Esophagus squamous epithelium (tissue), 5 donors: ENCODE data around the gene SAMD14. TPM values are rescaled to one million over a fixed set of nuclear protein-coding genes. Genes with fewer than 3 reads are reported as not detected.

Experiments
- DNase-seq: peaks from one replicate; lab custom pipeline; 2025; lab: John Stamatoyannopoulos, UW
- H3K27ac ChIP-seq, 4 donors: fragments of 200-600 bp; sonication (generic); one replicate each; pipeline ENCODE4 v1.5.1; 2016 to 2019; ENCODE audit warnings: mild to moderate bottlenecking in 1 of 4
- H3K27me3 ChIP-seq, 4 donors: fragments of 200-600 bp; sonication (generic); 1 replicate in 3 of 4; 2 replicates in 1 of 4; pipeline versions ENCODE4 v1.5.1 to v1.6.0; 2017 to 2021; ENCODE audit warnings: antibody characterized with exemption in 1 of 4
- H3K36me3 ChIP-seq, 3 donors: fragments of 200-600 bp; sonication (generic); one replicate each; pipeline ENCODE4 v1.5.1; 2016 to 2019
- H3K4me1 ChIP-seq, 3 donors: fragments of 200-600 bp; sonication (generic); one replicate each; pipeline ENCODE4 v1.5.1; 2017 to 2019
- H3K4me3 ChIP-seq, 4 donors: fragments of 200-600 bp; sonication (generic); 1 replicate in 3 of 4; 2 replicates in 1 of 4; pipeline ENCODE4 v1.5.1; 2016 to 2019; ENCODE audit warnings: mild to moderate bottlenecking in 2 of 4, moderate library complexity in 1 of 4
- H3K9me3 ChIP-seq, 3 donors: fragments of 200-600 bp; sonication (generic); one replicate each; pipeline ENCODE4 v1.5.1; 2016 to 2019
- POLR2A ChIP-seq, 4 donors: fragments of 450-650 bp; IDR thresholded peaks; one replicate each; pipeline ENCODE4 v1.6.1; 2017; ENCODE audit warnings: antibody characterized with exemption in 4 of 4, mild to moderate bottlenecking in 4 of 4, moderate library complexity in 3 of 4
- WGBS, 2 donors: methylation state at CpG; one replicate each; pipeline ENCODE4 v1.1.5; 2018; 5-methylcytosine and 5-hydroxymethylcytosine counted together
- intact Hi-C: fragments of 100-400 bp; cut with DNase I; formaldehyde crosslinking; loops from one replicate; pipeline ENCODE4 v1.15.0; 2022
- total RNA-seq, 4 donors: library from RNA; depleted of rRNA; stranded (reverse); fragments of >200 nt; gene quantifications; one replicate each; pipeline ENCODE4 v1.1.0, GENCODE V29; 2016
- TF ChIP-seq, protein P1 (sequence below), 6 experiments: fragments of 450-650 bp in 4 of 6; fragments of 200-600 bp in 2 of 6; sonication (generic) in 2 of 6; IDR thresholded peaks; one replicate each; pipeline ENCODE4 v1.5.1; 2016 to 2019; ENCODE audit warnings: antibody characterized with exemption in 6 of 6, mild to moderate bottlenecking in 4 of 6, moderate library complexity in 4 of 6
- donor health status: DM: yes; HTN: yes; CAD: no.

SAMD14 gene
- total RNA-seq, 4 donors from 2014 or later: 0.57 TPM; not detected in 3

DNA sequence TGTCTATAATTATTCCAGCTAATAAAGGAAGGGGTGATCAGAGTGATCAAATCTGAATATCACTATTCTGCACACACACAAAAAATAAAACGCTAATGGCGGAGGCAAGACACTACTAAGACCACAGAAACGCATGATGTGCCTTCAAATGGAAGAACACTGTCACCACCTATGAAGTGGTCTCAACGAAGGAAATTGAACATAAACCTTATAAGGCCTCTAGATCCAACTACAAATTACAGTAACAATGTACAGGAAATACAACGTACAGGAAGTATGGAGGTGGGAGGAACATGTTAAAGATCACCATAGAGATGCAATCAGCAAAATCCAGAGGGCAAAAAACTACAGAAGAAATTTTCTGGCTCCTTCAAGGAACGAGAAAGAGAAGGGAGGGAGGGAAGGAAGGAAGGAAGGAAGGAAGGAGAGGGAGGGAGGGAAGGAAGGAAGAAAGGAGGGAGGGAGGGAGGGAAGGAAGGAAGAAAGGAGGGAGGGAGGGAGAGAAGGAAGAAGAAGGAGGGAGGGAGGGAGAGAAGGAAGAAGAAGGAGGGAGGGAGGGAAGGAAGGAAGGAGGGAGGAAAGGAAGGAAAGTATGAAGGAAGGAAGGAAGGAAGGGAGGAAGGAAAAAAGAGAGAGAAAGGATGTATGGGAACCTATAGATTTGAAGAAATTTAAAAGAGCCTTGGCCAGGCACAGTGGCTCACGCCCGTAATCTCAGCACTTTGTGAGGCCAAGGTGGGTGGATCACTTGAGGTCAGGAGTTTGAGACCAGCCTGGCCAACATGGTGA lies 32.7 kb upstream of the SAMD14 start:
- TF ChIP-seq, protein P1, sequence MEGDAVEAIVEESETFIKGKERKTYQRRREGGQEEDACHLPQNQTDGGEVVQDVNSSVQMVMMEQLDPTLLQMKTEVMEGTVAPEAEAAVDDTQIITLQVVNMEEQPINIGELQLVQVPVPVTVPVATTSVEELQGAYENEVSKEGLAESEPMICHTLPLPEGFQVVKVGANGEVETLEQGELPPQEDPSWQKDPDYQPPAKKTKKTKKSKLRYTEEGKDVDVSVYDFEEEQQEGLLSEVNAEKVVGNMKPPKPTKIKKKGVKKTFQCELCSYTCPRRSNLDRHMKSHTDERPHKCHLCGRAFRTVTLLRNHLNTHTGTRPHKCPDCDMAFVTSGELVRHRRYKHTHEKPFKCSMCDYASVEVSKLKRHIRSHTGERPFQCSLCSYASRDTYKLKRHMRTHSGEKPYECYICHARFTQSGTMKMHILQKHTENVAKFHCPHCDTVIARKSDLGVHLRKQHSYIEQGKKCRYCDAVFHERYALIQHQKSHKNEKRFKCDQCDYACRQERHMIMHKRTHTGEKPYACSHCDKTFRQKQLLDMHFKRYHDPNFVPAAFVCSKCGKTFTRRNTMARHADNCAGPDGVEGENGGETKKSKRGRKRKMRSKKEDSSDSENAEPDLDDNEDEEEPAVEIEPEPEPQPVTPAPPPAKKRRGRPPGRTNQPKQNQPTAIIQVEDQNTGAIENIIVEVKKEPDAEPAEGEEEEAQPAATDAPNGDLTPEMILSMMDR (IDR thresholded peaks at IDR 0.05): no peak
- no peak for TF ChIP-seq POLR2A (IDR thresholded peaks at IDR 0.05)
- no peak for DNase-seq
- Histone ChIP-seq H3K4me3 (no peak overlapping the region), H3K9me3 (no peaks in the 10 kb centered on the region), H3K27ac (no peak overlapping the region), H3K4me1 (peaks cover 3 to 37% (median 7%) of the 10 kb centered on the region in 3 donors), H3K36me3 (no peaks in the 10 kb centered on the region), H3K27me3 (no peaks in the 10 kb centered on the region)
- WGBS, 2 donors: 67 to 68% methylated on average over 8 of the region's 8 CpGs
- intact Hi-C loops: no loop called here

GRCh38 chr17:50161911-50162288 lies 31.9 kb upstream of the SAMD14 start:
- TF ChIP-seq POLR2A (IDR thresholded peaks at IDR 0.05): no peak
- TF ChIP-seq, protein P1 (IDR thresholded peaks at IDR 0.05): no peak
- H3K27ac ChIP-seq: peak overlapping the region in 2 of 4 donors; percentile 79 to 84
- no peaks in the 10 kb centered on the region for H3K36me3 ChIP-seq
- no peaks in the 10 kb centered on the region for H3K9me3 ChIP-seq
- WGBS, 2 donors: 46 to 52% methylated on average over 16 of the region's 16 CpGs
- peak overlapping the region in 1 of 4 donors; percentile 79 for H3K4me3 ChIP-seq
- intact Hi-C loops: no loop called here
- DNase-seq: no peak
- no peaks in the 10 kb centered on the region for H3K27me3 ChIP-seq
- H3K4me1 ChIP-seq: peaks cover 3 to 32% (median 7%) of the 10 kb centered on the region in 3 donors

DNA sequence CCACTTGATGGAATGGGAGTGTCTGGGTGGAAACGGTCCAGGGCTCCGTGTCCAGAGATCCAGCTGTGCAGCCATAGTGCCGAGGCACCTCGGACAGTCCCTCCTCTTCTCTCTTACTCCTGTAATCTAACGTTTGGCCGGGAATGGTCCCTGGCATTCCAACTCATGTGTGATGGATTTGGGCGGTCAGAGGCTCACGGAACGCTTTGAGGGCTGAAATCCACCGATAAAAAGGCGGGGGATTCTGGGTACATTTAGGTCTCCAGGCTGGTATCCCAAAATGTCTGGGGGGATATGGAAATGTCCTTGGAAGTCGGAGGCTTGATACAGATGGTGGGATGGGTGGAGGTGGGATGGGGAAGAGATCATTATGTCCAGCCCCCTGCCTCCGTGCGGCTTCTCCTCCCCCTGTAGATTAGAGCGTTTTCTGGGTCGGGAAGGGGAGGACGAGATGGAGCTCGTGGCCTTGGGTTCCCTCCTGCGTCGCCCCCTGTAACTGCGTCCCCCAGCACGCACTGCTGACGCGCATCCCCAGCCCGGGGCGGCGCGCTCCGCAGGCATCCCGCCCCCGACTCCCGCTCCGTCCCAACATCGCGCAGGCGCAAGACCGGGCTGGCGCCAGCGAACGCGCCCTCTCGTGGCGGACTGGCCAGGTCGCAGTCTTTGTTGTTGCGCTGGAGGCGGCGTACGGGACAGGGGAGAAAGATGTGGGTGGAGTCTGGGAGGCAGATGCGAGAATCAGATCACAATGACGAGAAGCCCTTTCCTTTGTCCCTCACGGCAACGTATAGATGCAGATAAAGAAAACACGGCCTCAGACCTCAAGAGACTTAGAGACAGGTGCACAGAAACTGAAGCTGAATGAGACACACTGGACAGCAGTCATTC lies 31.3 kb upstream of the SAMD14 start:
- TF ChIP-seq POLR2A (IDR thresholded peaks at IDR 0.05): peak in 2 of 4 donors; percentile 16 to 58
- TF ChIP-seq, protein P1 (IDR thresholded peaks at IDR 0.05): peak; percentile 90 to 98 (median 97)
- H3K27me3 ChIP-seq: no peaks in the 10 kb centered on the region
- 1 to 3% methylated on average over 15 to 19 of the region's 53 CpGs for WGBS, 2 donors
- peak; percentile 65 for DNase-seq
- peak overlapping the region; percentile 27 to 79 (median 53) for H3K4me3 ChIP-seq
- H3K9me3 ChIP-seq: no peaks in the 10 kb centered on the region
- intact Hi-C loops: no loop called here
- H3K36me3 ChIP-seq: no peaks in the 10 kb centered on the region
- peaks cover 3 to 29% (median 7%) of the 10 kb centered on the region in 3 donors for H3K4me1 ChIP-seq
- H3K27ac ChIP-seq: peak overlapping the region; percentile 17 to 84 (median 76)

GRCh38 chr17:50157891-50158290 lies 27.9 kb upstream of the SAMD14 start:
- no peaks in the 10 kb centered on the region for H3K9me3 ChIP-seq
- no peak overlapping the region for H3K4me3 ChIP-seq
- intact Hi-C loops: no loop called here
- TF ChIP-seq, protein P1 (IDR thresholded peaks at IDR 0.05): no peak
- DNase-seq: no peak
- H3K36me3 ChIP-seq: no peaks in the 10 kb centered on the region
- peak overlapping the region in 1 of 4 donors; percentile 0 for H3K27ac ChIP-seq
- no peaks in the 10 kb centered on the region for H3K27me3 ChIP-seq
- H3K4me1 ChIP-seq: peaks cover 26 to 56% (median 29%) of the 10 kb centered on the region in 3 donors
- WGBS, 2 donors: 27 to 47% methylated on average over 4 of the region's 4 CpGs
